ENCODE data around the gene SPSB1. TPM values are rescaled to one million over a fixed set of nuclear protein-coding genes. Genes with fewer than 3 reads are reported as not detected.
A peak's percentile ranks its signal among the peaks of the same experiment; 100 is the strongest.

SPSB1 gene
- 10 to 100 TPM in 1 of 8 experiments, 1 to 10 TPM in 7; 1.3 to 30.4 (median 3.9) TPM for total RNA-seq

DNA sequence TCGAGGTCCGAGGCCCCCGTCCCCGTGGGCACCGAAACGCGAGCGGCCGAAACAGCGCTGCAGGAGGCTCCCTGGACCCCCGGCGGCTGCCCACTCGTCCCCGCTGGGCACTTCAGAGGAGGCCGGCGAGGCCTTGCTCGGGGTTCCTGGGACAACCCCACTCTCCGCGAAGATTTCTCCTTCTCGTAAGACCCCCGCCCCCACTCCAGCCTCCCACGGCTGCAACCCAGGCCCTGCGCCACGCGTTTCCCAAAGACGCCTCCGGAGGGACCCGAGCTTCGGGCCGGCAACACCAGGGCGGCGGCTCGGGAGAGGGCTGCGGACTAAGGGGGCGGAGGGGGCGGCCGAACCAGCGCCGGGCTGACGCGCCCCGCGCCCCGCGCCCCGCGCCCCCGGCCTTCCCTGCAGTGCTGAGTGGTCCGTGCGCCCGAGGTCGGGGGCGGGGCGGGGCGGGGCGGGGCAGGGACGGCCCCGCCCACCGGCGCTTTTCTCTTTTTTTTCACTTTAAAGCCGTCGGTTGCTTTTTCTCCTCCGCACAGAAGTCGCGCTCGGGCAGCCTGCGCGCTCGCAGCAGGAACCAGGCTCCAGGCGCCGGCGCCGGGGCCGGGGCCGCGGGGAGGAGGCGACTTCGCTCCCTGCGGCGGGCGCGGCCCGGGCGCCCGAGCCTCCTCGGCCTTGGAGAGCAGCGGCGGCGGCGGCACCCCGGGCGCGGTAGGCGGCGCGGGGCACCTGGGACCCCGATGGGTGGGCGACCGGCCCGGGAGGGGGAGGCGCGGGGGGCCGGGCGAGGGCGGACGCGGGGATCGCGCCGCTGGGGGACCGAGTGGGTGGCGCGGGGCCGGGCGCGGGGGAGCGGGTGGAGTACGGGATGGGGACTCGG is at the start of gene SPSB1:
TSS of gene SPSB1 (plus strand) at position 534 of the 880 bp plus-strand sequence. CDS start 62,998 bp downstream, outside the sequence.
- in situ Hi-C loops (cut with MboI; ENCODE audit: low pct_unique_long_range_greater_than_20kb in 2 of 9, low sequenced_read_pairs in 9 of 9, unreplicated experiment in 9 of 9) = loop anchor here in 1 of 9 experiments (25.0 kb wide), 1 partner anchor 195 kb away; no protein-coding TSS in a partner anchor
- peak within 1 kb of the TSS; percentile 24 to 38 for H3K27ac ChIP-seq
- ATAC-seq (replicated peaks in 6 of 8) = peak; percentile 27 to 83 (median 67)
- 0 to 6% (median 0%) methylated on average over 2 to 30 of the region's 119 CpGs; no CpG with 5 or more reads in 7 of the 10 experiments for WGBS, 10 experiments
- peak within 1 kb of the TSS; percentile 53 to 78 (median 64) for H3K4me3 ChIP-seq
- peaks cover 22 to 24% of the 10 kb centered on the region in 2 donors for H3K4me1 ChIP-seq (replicated peaks in 1 of 2)

GRCh38 chr1:9243066-9243739 is 49.5 kb upstream of the SPSB1 start:
- WGBS, 10 experiments = 61 to 100% (median 90%) methylated on average over 1 to 8 of the region's 9 CpGs; no CpG with 5 or more reads in 2 of the 10 experiments
- H3K4me3 ChIP-seq = no peak overlapping the region
- H3K27ac ChIP-seq = no peak overlapping the region
- ATAC-seq (replicated peaks in 6 of 8) = peak in 1 of 8 experiments; percentile 7
- in situ Hi-C loops (cut with MboI; ENCODE audit: low pct_unique_long_range_greater_than_20kb in 2 of 9, low sequenced_read_pairs in 9 of 9, unreplicated experiment in 9 of 9) = no loop called here
- H3K4me1 ChIP-seq (replicated peaks in 1 of 2) = peaks cover 0 to 3% of the 10 kb centered on the region in 2 donors

GRCh38 chr1:9244501-9245229 is 48.0 kb upstream of the SPSB1 start:
- ATAC-seq (replicated peaks in 6 of 8) = peak in 2 of 8 experiments; percentile 24 to 55
- Histone ChIP-seq H3K27ac (no peak overlapping the region), H3K4me1 (replicated peaks in 1 of 2) (peaks cover 9 to 11% of the 10 kb centered on the region in 2 donors), H3K4me3 (no peak overlapping the region)
- 80 to 100% (median 88%) methylated on average over 1 to 9 of the region's 9 CpGs; no CpG with 5 or more reads in 2 of the 10 experiments for WGBS, 10 experiments
- in situ Hi-C loops (cut with MboI; ENCODE audit: low pct_unique_long_range_greater_than_20kb in 2 of 9, low sequenced_read_pairs in 9 of 9, unreplicated experiment in 9 of 9) = no loop called here

DNA sequence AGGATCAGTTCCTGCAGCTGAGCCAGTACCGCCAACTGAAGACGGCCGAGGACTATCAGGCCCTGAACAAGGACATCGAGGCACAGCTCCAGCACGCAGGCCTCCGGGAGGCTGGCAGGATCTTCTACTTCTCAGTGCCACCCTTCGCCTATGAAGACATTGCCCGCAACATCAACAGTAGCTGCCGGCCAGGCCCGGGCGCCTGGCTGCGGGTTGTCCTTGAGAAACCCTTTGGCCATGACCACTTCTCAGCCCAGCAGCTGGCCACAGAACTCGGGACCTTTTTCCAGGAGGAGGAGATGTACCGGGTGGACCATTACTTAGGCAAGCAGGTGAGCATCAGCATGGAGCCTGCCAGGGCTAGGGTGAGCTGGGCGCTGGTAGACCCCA is 47.5 kb upstream of the SPSB1 start:
- Histone ChIP-seq H3K4me3 (no peak overlapping the region), H3K27ac (no peak overlapping the region), H3K4me1 (replicated peaks in 1 of 2) (peaks cover 14 to 15% of the 10 kb centered on the region in 2 donors)
- in situ Hi-C loops (cut with MboI; ENCODE audit: low pct_unique_long_range_greater_than_20kb in 2 of 9, low sequenced_read_pairs in 9 of 9, unreplicated experiment in 9 of 9) = no loop called here
- ATAC-seq (replicated peaks in 6 of 8) = no peak
- 92 to 100% (median 98%) methylated on average over 2 to 7 of the region's 15 CpGs; no CpG with 5 or more reads in 6 of the 10 experiments for WGBS, 10 experiments

DNA sequence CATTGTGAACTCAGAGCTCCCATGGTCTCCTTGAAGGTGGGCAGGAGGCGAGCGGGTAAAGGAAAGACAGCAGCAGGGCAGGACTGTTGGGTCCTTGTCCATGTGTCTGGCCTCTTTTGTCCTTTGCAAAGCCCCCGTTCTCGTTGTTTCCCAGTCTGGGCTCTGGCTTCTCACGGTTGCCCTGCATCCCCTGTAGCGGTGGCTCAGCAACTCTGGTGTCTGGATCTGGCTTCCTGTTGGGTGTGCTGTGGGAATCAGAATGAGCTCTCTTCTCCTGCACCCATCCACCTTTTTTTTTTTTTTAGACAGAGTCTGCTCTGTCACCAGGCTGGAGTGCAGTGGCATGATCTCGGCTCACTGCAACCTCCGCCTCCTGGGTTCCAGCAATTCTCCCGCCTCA is 47.0 kb upstream of the SPSB1 start:
- WGBS, 10 experiments = 87 to 100% (median 100%) methylated on average over 1 to 9 of the region's 9 CpGs; no CpG with 5 or more reads in 3 of the 10 experiments
- H3K27ac ChIP-seq = no peak overlapping the region
- in situ Hi-C loops (cut with MboI; ENCODE audit: low pct_unique_long_range_greater_than_20kb in 2 of 9, low sequenced_read_pairs in 9 of 9, unreplicated experiment in 9 of 9) = no loop called here
- peaks cover 18% of the 10 kb centered on the region in 2 donors for H3K4me1 ChIP-seq (replicated peaks in 1 of 2)
- H3K4me3 ChIP-seq = no peak overlapping the region
- ATAC-seq (replicated peaks in 6 of 8) = no peak

- Histone ChIP-seq H3K4me1 (replicated peaks in 1 of 2) (peaks cover 23 to 24% of the 10 kb centered on the region in 2 donors), H3K27ac (no peak overlapping the region), H3K4me3 (no peak overlapping the region)
- no peak for ATAC-seq (replicated peaks in 6 of 8)
- 90 to 100% (median 93%) methylated on average over 2 to 4 of the region's 5 CpGs; no CpG with 5 or more reads in 2 of the 10 experiments for WGBS, 10 experiments
- in situ Hi-C loops (cut with MboI; ENCODE audit: low pct_unique_long_range_greater_than_20kb in 2 of 9, low sequenced_read_pairs in 9 of 9, unreplicated experiment in 9 of 9) = no loop called here
These were observed 46.5 kb upstream of the SPSB1 start for GRCh38 chr1:9246215-9246614.

- WGBS, 10 experiments = 81 to 100% (median 89%) methylated on average over 3 to 19 of the region's 41 CpGs; no CpG with 5 or more reads in 4 of the 10 experiments
- peaks cover 30 to 33% of the 10 kb centered on the region in 2 donors for H3K4me1 ChIP-seq (replicated peaks in 1 of 2)
- in situ Hi-C loops (cut with MboI; ENCODE audit: low pct_unique_long_range_greater_than_20kb in 2 of 9, low sequenced_read_pairs in 9 of 9, unreplicated experiment in 9 of 9) = no loop called here
- H3K27ac ChIP-seq = no peak overlapping the region
- ATAC-seq (replicated peaks in 6 of 8) = no peak
- no peak overlapping the region for H3K4me3 ChIP-seq
These were observed 45.6 kb upstream of the SPSB1 start for GRCh38 chr1:9246841-9247785.

DNA sequence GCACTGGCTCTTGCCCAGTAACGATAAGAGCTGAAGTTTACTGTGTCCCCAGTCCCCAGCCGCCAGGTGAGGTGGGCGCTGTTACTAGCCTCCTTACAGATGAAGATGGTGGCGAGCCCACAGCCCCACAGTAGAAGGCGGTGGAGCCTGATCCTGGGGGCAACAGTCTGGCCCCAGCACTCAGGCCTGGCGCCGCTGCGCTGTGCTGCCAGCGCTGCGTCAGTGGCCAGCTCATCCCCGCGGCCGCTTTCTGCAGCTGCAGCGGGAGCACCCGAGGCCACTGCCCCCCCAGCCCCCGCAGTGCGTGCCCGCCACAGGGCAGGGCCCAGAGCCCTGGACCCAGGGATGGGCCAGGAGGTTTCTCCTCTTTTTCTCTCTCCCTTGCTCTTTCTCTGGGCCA is 44.8 kb upstream of the SPSB1 start:
- Histone ChIP-seq H3K4me1 (replicated peaks in 1 of 2) (peaks cover 37 to 40% of the 10 kb centered on the region in 2 donors), H3K4me3 (no peak overlapping the region), H3K27ac (no peak overlapping the region)
- no peak for ATAC-seq (replicated peaks in 6 of 8)
- in situ Hi-C loops (cut with MboI; ENCODE audit: low pct_unique_long_range_greater_than_20kb in 2 of 9, low sequenced_read_pairs in 9 of 9, unreplicated experiment in 9 of 9) = no loop called here
- 80 to 100% (median 92%) methylated on average over 1 to 9 of the region's 18 CpGs; no CpG with 5 or more reads in 4 of the 10 experiments for WGBS, 10 experiments

GRCh38 chr1:9248341-9249262 is 44.1 kb upstream of the SPSB1 start:
- Histone ChIP-seq H3K27ac (no peak overlapping the region), H3K4me1 (replicated peaks in 1 of 2) (peaks cover 44 to 48% of the 10 kb centered on the region in 2 donors), H3K4me3 (no peak overlapping the region)
- WGBS, 10 experiments = 80 to 100% (median 91%) methylated on average over 1 to 11 of the region's 21 CpGs; no CpG with 5 or more reads in 4 of the 10 experiments
- in situ Hi-C loops (cut with MboI; ENCODE audit: low pct_unique_long_range_greater_than_20kb in 2 of 9, low sequenced_read_pairs in 9 of 9, unreplicated experiment in 9 of 9) = no loop called here
- ATAC-seq (replicated peaks in 6 of 8) = no peak

DNA sequence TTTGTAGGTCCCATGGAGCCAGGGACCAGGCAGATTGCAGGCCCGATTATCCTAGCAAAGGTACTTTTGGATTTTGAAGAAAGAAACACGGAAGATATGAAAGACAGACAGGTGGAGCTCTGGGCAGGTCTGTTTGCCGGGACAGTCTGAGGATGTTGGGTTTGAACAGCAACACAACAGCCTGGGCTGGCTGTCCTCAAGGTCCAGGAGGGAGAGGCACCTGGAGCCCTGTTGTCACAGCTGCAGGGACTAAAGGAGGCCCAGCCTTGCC is 43.5 kb upstream of the SPSB1 start:
- in situ Hi-C loops (cut with MboI; ENCODE audit: low pct_unique_long_range_greater_than_20kb in 2 of 9, low sequenced_read_pairs in 9 of 9, unreplicated experiment in 9 of 9) = no loop called here
- H3K4me3 ChIP-seq = no peak overlapping the region
- H3K27ac ChIP-seq = no peak overlapping the region
- 72 to 100% (median 86%) methylated on average over 1 to 3 of the region's 3 CpGs; no CpG with 5 or more reads in 5 of the 10 experiments for WGBS, 10 experiments
- ATAC-seq (replicated peaks in 6 of 8) = no peak
- peaks cover 50 to 53% of the 10 kb centered on the region in 2 donors for H3K4me1 ChIP-seq (replicated peaks in 1 of 2)

Measured in motor neuron (in vitro differentiated cells).